NCI-H526 treated with DMSO at 0.1 percent for 48 hours (cell line): Measurements from ENCODE around the gene LASP1.

ENCODE experiments used
- DNase-seq: peaks from one replicate; lab custom pipeline; 2025; lab: John Stamatoyannopoulos, UW

LASP1 gene

DNA sequence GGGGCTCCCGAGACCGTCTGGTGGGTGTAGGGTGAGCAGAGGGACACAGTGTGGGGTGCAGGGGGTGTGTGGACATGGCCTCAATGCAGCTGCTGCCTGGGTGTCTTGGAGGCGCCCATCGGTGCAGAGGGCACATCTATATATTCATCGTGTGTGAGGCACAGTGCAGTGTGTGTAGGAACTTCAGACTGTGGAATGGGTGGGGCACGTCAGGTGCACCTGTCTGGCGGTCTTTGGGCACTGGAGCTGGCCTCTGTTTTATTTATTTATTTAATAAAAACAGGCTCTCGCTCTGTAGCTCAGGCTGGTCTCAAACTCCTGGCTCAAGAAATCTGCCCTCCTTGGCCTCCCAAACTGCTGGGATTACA lies 16.8 kb downstream of the LASP1 start:
- peak; percentile 74 for DNase-seq

DNA sequence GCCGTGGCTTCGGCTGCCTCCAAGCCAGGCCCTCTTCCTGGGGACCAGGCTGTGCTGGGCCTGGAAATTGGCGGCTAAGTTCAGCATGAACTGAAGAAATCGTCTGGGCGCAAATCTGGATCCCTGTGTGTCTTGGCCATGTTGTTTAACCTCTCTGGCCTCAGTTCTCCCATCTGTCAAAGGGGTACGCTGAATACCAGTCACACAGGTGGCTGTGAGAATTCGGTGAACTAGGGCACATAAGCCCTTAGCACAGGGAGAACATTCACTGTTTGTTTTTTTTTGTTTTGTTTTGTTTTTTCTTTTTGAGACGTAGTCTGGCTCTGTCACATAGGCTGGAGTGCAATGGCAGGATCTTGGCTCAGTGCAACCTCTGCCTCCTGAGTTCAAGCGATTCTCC lies 19.0 kb downstream of the LASP1 start:
- no peak for DNase-seq

DNA sequence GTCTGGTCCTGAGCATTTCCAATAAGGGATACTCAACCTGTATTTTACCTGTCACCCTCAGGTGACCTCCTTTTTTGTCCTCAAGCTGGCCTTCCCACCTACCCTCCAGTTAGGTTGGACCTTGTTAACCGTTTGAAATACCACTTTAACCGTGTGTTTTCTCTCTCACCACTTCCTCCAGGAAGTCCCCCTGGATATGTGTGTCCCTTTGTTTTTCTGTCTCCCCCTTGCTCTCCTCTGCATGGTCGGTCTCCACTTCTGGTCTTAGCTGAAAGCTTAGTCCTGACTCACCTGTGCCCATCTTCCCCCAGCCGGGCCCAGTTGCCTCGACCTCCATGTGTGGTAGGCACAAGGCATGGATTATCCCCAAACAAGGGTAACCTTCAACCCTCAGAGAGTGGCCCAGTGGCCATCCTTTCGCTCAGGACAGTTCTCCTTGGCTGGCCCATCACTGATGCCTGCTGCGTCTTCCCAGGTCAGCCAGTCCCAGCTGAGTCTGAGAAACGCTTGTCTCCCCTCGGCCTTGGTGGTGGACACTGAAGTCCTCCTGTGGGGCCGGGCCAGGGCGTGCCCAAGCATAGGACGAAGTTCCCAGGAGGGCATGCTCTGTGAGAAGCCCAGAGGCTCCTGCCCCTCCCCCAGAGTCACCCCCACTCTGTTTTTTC lies 20.0 kb downstream of the LASP1 start:
- DNase-seq = no peak

GRCh38 chr17:38890410-38890746 lies 20.5 kb downstream of the LASP1 start:
- no peak for DNase-seq

DNA sequence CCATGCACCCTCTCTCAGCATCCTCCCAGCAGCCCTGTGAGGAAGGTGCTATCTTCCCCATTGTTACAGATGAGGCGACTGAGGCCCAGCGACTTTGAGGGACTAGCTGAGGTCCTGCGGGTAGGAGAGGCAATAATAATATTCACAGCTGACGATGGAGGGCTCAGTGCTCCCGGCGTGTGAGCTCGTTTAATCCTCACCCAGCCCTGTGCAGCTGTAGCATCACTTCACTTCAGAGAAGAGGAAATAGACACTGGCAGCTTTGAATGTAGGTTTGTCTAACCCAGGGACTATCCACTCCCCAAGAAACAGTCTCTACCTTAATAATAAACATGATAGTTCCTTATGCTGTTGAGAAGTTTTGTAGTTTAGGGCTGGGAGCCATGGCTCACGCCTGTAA lies 21.6 kb downstream of the LASP1 start:
- no peak for DNase-seq

DNA sequence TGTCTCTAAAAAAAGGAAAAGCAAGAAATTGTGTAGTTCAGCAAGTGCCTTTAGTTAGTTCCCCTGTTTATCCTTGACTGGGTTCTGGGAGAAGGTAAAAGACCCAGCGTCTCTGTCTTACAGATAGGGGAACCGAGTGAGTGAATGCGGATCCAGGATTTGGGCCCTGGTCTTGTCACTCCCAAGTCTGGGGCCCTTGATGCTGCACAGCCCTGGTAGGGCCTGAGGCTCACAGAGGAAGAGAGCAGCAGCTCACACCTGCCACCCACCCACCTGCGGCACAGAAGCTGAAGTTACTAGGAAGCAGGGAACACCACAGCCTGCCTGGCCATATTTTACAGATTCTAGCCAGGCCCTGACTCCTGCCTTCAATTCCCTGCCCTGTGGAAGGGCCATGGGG lies 22.2 kb downstream of the LASP1 start:
- DNase-seq = no peak

DNA sequence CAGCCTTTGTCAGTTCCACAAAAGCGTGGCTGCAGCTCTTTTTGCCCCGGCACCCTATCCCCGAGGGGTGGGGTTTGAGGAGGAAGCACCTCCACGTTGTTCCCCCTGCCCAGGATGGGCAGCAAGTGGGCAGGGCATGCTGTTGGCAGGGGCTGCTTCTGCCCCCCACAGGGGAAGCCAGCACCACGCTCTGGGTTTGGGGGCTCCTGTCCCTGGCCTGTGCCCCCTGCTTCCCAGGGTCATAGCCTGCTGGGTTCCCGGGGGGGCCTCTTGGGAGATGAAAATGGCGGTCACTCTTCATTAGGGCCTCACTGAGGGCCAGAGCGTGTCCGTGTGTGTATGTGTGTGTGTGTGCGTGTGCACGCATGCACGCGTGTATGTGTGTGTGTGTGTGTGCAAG lies 22.8 kb downstream of the LASP1 start:
- DNase-seq = no peak

DNA sequence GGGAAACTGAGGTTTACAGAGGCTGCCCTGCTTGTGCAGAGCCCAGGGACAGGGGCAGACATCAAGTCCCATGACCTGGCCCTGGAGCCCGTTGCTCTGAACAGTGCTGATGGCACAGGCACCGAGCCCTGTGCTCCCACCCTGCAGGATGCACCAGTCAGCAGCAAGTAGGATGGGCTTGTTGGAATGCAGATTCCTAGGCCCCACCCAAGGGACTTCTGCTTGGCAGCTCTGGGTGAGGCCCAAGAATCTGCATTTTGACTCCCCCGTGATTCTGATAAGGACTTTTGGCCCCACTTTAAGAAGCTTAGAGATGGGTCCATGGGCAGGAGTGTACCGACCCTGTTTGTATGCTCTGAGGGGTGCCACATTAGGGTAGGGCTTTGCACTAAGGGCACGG lies 23.3 kb downstream of the LASP1 start:
- no peak for DNase-seq

DNA sequence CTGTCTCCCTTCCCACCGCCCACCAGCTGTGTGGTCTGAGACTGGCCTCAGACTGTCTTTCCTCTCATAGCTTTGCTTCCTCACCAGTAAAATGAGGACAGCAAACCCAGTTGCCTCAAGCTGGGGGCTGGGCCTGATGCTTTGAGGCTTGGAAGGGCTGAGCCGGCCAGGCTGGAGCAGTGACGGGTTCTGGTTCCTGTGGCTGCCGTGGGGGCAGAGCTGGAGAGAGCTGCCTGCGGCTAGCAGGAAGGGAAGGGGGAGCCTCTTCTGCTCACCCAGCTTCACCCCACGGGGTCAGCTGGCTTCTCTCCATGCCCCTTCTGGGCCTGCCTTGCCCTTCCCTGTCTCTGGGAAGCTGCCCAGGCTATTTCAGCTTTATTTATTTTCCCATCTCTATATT lies 23.7 kb downstream of the LASP1 start:
- no peak for DNase-seq

DNA sequence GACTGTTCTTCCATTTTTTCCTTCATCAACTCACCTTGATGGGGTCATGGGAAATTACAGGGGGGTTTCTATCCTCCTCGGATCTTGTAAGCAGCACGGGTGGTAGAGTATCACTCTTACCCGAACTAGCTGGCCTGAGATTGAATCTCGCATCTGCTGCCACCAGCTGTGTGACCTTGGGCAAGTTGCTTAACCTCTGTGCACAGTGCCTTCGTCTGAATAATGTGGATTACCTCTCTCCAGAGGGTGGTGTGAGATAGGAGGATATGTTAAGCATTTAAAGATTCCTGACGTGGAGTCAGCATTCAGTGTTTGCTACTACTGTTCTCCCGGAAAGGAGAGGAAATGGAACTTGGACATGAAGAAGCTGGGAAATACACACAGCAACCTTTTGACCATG lies 24.4 kb downstream of the LASP1 start:
- DNase-seq = no peak

GRCh38 chr17:38896346-38896954 lies 26.6 kb downstream of the LASP1 start:
- DNase-seq = no peak

- no peak for DNase-seq
These were observed 27.3 kb downstream of the LASP1 start for GRCh38 chr17:38897176-38897575.

- no peak for DNase-seq
These were observed 27.9 kb downstream of the LASP1 start for GRCh38 chr17:38897671-38898290.

- no peak for DNase-seq
These were observed 28.4 kb downstream of the LASP1 start for GRCh38 chr17:38898291-38898679.

GRCh38 chr17:38898812-38899348 lies 29.0 kb downstream of the LASP1 start:
- no peak for DNase-seq

GRCh38 chr17:38899421-38899820 lies 29.6 kb downstream of the LASP1 start:
- no peak for DNase-seq

DNA sequence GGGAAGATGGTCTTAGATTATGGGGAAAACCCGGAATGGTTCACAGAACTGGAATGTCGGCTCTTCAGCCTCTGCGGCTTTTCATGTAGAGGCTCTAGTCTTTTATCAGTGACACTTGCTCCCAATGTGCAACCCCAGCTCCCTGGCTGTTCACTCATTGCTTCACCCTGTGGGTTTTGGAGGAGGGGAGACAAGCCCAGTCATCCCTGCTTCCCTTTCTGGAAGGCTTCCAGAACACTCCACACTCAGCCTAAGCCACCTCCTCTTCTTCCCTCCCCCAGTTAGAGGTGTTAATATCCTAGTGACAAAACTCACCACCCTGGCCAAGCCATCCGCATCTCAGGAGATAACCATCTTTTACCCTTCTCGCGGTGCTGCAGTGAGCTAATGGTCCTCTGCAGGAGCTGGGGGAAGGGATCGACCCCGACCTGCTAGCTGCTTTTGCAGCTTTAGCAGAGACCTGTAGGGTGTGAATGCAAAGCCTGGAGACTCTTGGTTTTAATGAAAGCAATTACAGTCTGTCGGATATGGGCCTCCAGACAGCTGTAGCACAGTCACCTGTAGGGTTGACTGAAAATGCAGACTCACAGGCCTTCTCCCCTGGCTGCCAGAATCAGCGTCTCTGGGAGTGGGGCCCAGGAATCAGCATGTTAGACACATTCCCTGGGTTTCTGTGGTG lies 31.3 kb downstream of the LASP1 start:
- no peak for DNase-seq

DNA sequence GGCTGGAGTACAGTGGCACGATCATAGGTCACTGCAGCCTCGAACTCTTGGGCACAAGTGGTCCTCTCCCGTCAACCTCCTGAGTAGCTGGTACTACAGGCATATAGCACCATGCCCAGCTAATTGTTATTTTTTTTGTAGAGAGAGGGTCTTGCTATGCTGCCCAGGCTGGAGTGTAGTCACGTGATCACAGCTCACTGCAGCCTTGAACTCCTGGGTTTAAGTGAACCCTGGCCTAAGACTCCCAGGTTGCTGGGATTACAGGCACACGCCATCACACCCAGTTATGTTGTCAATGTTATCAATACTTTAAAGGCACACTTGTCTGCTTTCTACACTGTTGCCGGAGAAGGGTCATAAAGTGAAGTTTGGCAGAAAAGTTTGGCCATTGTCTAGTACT lies 33.5 kb downstream of the LASP1 start:
- no peak for DNase-seq

GRCh38 chr17:38904892-38905291 lies 35.0 kb downstream of the LASP1 start:
- DNase-seq = no peak

GRCh38 chr17:38905375-38905774 lies 35.5 kb downstream of the LASP1 start:
- DNase-seq = no peak

DNA sequence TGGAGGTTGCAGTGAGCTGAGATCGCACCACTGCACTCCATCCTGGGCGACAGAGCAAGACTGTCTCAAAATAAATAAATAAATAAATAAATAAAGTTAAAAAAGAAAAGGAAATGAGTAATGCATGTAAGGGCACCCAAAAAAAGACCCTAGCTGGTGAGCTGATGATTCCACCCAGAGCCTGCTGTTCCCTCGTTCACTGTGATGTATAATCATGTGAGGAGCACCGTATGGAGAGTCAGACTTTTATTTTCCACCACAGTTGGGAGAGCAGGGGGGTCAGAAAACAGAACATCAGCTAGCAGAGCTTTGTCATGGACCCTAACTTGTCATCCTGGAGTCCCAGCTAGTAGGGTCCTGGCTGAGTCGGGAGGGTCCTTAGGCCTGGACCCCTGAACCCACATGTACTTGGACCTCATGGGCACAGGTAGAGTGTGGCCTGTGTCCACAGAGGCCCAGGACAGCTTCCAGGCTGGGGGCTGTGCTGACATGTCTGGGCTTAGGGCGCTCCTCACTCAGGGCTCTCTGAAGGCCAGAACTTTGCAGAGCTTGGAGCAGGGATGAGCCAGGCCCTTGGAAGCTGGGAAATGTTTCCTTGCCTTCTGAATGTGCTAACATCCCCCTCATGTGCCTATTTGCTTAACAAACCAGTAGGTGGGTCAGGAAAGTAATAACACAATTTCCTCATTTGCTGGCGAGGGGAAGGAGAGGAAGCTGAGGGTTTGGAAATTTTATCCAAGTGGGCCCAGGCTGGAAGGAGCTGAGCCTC lies 36.8 kb downstream of the LASP1 start:
- peak; percentile 11 for DNase-seq

- DNase-seq = no peak
These were observed 38.2 kb downstream of the LASP1 start for GRCh38 chr17:38907930-38908675.
